ENCODE results near the gene DIAPH3.

The DIAPH3 gene

GRCh38 chr13:59906413-59907049 lies 257.2 kb downstream of the DIAPH3 start:
- in situ Hi-C loops (cut with MboI; ENCODE audit: low pct_unique_long_range_greater_than_20kb, low sequenced_read_pairs, unreplicated experiment) = loop anchor here (25.0 kb wide), 1 partner anchor 219 kb away; no protein-coding TSS in a partner anchor
- peak; percentile 62 for TF ChIP-seq CTCF (IDR thresholded peaks at IDR 0.05; ENCODE audit: extremely low read depth, insufficient read depth, missing control alignments)
- DNase-seq (ENCODE audit: low spot score) = peak; percentile 9

- no peak for DNase-seq (ENCODE audit: low spot score)
- in situ Hi-C loops (cut with MboI; ENCODE audit: low pct_unique_long_range_greater_than_20kb, low sequenced_read_pairs, unreplicated experiment) = loop anchor here (25.0 kb wide), 1 partner anchor 214 kb away; no protein-coding TSS in a partner anchor
- TF ChIP-seq CTCF (IDR thresholded peaks at IDR 0.05; ENCODE audit: extremely low read depth, insufficient read depth, missing control alignments) = no peak
These were observed 262.5 kb downstream of the DIAPH3 start for GRCh38 chr13:59901191-59901590.

GRCh38 chr13:59898066-59898465 lies 265.7 kb downstream of the DIAPH3 start:
- in situ Hi-C loops (cut with MboI; ENCODE audit: low pct_unique_long_range_greater_than_20kb, low sequenced_read_pairs, unreplicated experiment) = no loop called here
- DNase-seq (ENCODE audit: low spot score) = no peak
- no peak for TF ChIP-seq CTCF (IDR thresholded peaks at IDR 0.05; ENCODE audit: extremely low read depth, insufficient read depth, missing control alignments)

GRCh38 chr13:59893266-59893665 lies 270.5 kb downstream of the DIAPH3 start:
- in situ Hi-C loops (cut with MboI; ENCODE audit: low pct_unique_long_range_greater_than_20kb, low sequenced_read_pairs, unreplicated experiment) = no loop called here
- TF ChIP-seq CTCF (IDR thresholded peaks at IDR 0.05; ENCODE audit: extremely low read depth, insufficient read depth, missing control alignments) = no peak
- DNase-seq (ENCODE audit: low spot score) = no peak

- no peak for TF ChIP-seq CTCF (IDR thresholded peaks at IDR 0.05; ENCODE audit: extremely low read depth, insufficient read depth, missing control alignments)
- in situ Hi-C loops (cut with MboI; ENCODE audit: low pct_unique_long_range_greater_than_20kb, low sequenced_read_pairs, unreplicated experiment) = no loop called here
These were observed 272.7 kb downstream of the DIAPH3 start for GRCh38 chr13:59891053-59891452.

DNA sequence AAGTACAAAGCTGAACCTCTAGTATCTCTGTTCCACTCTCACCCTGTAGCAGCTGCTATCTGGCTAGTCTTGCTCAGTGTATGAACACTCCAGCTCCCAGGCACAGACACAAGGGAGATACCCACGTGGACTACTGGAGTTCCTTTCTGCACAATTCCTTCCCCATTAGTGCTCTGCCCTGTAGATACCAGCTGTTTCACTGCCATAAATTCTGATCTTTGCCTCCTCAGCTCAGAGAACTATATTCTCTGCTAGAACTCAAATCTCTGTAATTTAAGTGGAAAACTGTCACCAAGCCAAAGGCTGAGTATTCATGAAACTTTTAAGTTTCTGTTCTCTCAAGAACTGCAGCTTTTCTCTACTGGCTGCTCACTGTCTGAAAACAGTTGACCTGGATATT lies 273.7 kb downstream of the DIAPH3 start:
- TF ChIP-seq CTCF (IDR thresholded peaks at IDR 0.05; ENCODE audit: extremely low read depth, insufficient read depth, missing control alignments) = no peak
- no peak for DNase-seq (ENCODE audit: low spot score)
- in situ Hi-C loops (cut with MboI; ENCODE audit: low pct_unique_long_range_greater_than_20kb, low sequenced_read_pairs, unreplicated experiment) = no loop called here

More at GRCh38 chr13:59891053-59891452, 272.7 kb downstream of the DIAPH3 start:
- DNase-seq (ENCODE audit: low spot score) = no peak

Measured in GM13977 (cell line).